GM18517 (cell line): ENCODE results near the gene PAPSS2.

ENCODE experiments used
- ATAC-seq: cut with Tn5 transposase; IDR thresholded peaks from one replicate; pipeline ENCODE4 v1.9.1; 2021; ENCODE audit warnings: mild to moderate bottlenecking, moderate library complexity; ENCODE audit not compliant: unreplicated experiment

The PAPSS2 gene

GRCh38 chr10:87771871-87772500 is 112.3 kb downstream of the PAPSS2 start:
- no peak for ATAC-seq

- ATAC-seq = no peak
Measured at GRCh38 chr10:87775766-87776165, 116.1 kb downstream of the PAPSS2 start.

- no peak for ATAC-seq
Measured at GRCh38 chr10:87776328-87776727, 116.7 kb downstream of the PAPSS2 start.

- no peak for ATAC-seq
Measured at GRCh38 chr10:87781545-87781944, 121.9 kb downstream of the PAPSS2 start.

GRCh38 chr10:87782721-87783120 is 123.0 kb downstream of the PAPSS2 start:
- no peak for ATAC-seq

GRCh38 chr10:87786421-87786820 is 126.7 kb downstream of the PAPSS2 start:
- no peak for ATAC-seq

GRCh38 chr10:87790185-87790584 is 130.5 kb downstream of the PAPSS2 start:
- ATAC-seq = no peak

GRCh38 chr10:87794285-87794684 is 134.6 kb downstream of the PAPSS2 start:
- ATAC-seq = no peak
